ENCODE results near the gene CEP290.
"Not testable (repeated sequence)": the region's sequence is repeated elsewhere in the genome, so short reads cannot be mapped to it uniquely, and the experiment has no call there.

Gene CEP290

DNA sequence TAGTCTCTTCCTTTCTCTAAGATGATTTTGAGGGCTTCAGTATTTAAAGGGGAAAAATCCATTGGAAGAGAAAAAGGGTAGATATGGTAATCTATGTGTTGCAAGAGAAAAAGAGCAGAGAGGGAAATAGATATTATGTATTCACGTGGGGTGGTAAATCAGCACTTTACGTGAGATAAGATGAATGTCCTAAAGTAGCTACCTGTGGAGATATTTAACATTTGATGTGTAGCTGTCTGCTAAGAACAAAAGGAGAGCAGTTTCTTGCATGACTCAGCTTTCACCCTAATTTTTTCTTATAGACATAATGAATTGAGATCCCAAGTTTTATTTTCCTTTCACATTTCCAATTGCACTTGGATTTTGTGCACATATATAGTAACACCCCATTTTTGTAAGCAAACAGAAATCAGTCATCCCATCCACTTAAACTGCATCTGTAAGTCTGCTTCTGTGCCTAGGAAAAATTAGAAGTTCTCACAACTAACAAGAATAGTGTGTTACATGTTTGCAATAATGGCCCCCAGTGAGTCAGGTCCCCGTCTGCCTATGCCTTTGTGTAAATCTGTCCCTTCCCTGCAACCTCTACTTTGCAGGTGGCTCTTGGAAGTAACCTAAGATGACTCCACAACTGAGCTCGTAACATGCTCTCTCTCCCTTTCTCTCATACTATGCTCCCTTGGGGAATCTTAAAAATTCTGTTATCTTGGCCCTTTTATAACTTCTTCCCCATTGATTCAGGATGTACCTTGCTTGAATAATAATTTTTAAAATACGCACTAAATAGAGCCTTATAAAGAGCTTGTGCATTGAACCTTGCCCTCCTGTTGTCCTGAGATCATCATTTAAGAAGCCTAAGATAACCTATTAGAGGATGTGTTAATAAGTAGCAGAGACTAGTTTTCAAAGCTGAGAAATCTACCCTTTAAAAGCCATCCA lies 3.9 kb upstream of the CEP290 start:
- DNase-seq, result no peak
- intact Hi-C loops (cut with DNase I), result loop anchor here (10.0 kb wide), 2 partner anchors 429 to 849 kb away; no protein-coding TSS in a partner anchor

DNA sequence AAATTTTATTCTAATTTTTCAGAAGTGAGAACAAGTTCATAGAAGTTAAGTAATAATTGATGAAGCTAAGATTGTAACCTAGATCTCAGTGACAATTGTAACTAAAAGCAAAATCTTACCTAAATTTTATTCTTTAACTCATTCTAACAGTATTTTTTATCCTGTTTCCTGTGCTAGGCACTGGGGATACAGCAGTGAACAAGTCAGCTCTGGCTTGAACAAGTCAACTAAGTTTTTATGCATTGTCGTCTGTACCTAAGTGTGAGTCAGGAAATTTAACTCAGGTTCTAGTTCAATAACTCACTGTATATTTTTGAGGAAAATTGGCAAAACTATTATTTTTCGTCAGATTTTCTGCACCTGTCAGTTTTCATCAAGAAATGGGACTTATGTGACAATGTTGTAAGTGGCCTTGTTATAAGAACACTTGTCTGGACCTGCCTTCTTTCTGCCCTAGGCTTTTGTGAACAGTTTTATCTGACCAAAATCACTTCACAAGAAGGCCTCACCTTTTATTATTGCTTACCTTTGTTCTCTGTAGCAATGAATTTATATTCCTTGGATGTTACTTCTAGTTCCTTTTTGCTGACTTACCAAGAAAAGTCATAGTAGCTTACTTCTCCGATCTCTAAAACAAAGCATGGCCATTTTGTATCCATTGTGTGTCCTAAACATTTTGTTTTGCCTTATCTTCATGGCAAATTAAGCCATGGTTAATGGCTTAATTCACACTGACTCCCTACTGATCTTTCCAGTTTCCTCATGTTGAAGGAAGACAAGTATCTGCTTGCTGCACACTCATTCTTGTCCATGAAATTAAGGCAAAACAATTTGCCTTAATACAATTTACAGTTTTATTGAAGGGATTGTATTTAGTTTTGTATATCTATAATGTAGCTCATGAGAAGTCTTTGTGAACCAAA lies 2.9 kb upstream of the CEP290 start:
- intact Hi-C loops (cut with DNase I), result loop anchor here (5.0 to 10.0 kb wide), 4 partner anchors 108 to 1382 kb away; partner anchors contain the start of gene POC1B
- no peak for DNase-seq

GRCh38 chr12:88144037-88144436 lies 2.1 kb upstream of the CEP290 start:
- no peak for DNase-seq
- intact Hi-C loops (cut with DNase I), result loop anchor here (5.0 to 10.0 kb wide), 4 partner anchors 107 to 1383 kb away; partner anchors contain the start of gene POC1B

- intact Hi-C loops (cut with DNase I), result loop anchor here (5.0 to 10.0 kb wide), 4 partner anchors 105 to 1385 kb away; partner anchors contain the start of gene POC1B
- DNase-seq, result peak in 6 of 10 donors; percentile 13 to 85 (median 26)
Observed at GRCh38 chr12:88142610-88142991, 713 bp upstream of the CEP290 start.

DNA sequence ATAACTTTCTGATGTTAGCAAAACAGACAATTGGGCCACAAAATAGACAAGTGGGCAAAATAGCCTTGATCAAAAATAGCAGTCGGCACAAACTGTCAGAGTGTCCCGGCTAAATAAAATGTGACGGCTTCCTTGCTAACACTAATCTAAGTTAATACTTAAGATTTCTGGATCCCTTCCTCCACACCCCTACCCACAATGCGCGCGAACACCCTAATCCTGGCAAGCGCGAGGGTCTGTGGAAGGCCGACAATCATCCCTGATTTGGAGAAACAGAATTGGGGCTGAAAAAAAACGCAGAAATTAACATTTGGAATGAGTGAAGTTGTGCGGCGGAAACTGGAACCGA lies 489 bp downstream of the CEP290 start:
- DNase-seq, result no peak
- intact Hi-C loops (cut with DNase I), result loop anchor here (5.0 to 10.0 kb wide), 4 partner anchors 104 to 1386 kb away; partner anchors contain the start of gene POC1B

- not testable (repeated sequence) for DNase-seq
- intact Hi-C loops (cut with DNase I), result loop anchor here (5.0 to 10.0 kb wide), 4 partner anchors 102 to 1388 kb away; partner anchors contain the start of gene POC1B
Observed at GRCh38 chr12:88139711-88140110, 2.2 kb downstream of the CEP290 start.

DNA sequence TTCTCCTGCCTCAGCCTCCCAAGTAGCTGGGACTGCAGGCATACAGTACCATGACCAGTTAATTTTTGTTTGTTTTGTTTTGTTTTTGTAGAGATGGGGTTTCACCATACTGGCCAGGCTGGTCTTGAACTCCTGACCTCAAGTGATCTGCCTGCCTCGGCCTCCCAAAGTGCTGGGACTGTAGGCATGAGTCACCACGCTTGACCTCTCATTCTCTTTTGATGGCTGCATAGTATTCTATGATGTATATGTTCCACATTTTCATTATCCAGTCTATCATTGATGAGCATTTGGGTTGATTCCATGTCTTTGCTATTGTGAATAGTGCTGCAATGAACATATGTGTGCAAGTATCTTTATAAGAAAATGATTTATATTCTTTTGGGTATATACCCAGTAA lies 8.7 kb downstream of the CEP290 start:
- DNase-seq; intact Hi-C loops (cut with DNase I): not testable (repeated sequence)

DNA sequence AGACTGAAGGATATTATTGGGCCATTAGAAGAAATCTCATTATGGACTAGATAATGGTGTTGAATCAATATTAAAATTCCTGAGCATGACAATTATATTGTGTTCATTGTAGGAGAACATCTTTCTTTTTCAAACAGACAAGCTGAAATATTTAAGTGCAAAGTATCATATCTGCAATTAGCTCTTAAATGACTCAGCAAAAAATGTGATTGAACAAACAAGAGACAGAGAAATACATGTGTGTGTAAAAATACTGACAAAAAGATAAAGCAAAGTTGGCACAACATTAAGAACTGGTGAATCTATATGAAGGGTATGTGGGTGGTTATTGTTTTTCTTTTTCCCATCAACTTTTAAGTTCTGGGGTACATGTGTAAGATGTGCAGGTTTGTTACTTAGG lies 9.5 kb downstream of the CEP290 start:
- intact Hi-C loops (cut with DNase I), result no loop called here
- no peak for DNase-seq

DNA sequence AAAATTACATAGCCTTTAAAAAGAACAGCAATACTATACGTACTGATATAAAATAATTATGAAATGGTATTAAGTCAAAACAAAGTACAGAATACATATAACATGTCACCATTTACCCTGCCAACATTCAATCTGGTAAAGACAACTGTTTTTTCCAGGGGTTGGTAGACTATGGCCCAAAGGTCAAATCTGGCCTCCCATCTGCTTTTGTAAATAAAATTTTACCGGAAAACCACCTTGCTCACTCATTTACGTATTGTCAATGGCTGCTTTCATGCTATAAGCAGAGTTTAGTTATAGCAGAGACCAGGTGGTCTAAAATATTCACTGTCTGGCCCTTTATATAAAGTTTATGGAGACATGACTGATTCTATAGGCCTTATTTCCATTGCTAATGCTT lies 14.0 kb downstream of the CEP290 start:
- intact Hi-C loops (cut with DNase I), result no loop called here
- DNase-seq, result no peak

GRCh38 chr12:88127099-88127498 lies 14.8 kb downstream of the CEP290 start:
- intact Hi-C loops (cut with DNase I), result no loop called here

GRCh38 chr12:88122666-88123065 lies 19.2 kb downstream of the CEP290 start:
- intact Hi-C loops (cut with DNase I), result no loop called here
- no peak for DNase-seq

More at GRCh38 chr12:88127099-88127498, 14.8 kb downstream of the CEP290 start:
- no peak for DNase-seq

DNA sequence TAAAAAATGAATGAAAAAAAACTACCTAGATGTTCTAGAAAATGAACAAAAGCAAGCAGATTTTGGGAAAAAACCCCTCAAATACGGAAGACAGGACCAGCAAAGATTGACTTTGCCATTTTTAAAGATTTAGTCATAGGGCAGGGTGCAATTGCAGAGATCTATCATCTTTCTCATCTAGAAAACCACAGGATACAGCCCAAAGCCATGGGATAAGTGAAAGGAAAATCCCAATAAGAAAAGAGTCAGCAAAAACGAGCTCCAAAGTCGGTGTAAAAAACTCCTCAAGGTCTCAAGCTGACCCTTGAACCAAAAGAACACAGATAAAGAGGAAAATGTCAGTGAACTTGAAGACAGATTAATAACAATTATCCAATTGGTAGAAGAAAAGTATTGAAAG lies 28.0 kb downstream of the CEP290 start:
- intact Hi-C loops (cut with DNase I), result loop anchor here (10.0 kb wide), 1 partner anchor 881 kb away; no protein-coding TSS in a partner anchor
- no peak for DNase-seq

DNA sequence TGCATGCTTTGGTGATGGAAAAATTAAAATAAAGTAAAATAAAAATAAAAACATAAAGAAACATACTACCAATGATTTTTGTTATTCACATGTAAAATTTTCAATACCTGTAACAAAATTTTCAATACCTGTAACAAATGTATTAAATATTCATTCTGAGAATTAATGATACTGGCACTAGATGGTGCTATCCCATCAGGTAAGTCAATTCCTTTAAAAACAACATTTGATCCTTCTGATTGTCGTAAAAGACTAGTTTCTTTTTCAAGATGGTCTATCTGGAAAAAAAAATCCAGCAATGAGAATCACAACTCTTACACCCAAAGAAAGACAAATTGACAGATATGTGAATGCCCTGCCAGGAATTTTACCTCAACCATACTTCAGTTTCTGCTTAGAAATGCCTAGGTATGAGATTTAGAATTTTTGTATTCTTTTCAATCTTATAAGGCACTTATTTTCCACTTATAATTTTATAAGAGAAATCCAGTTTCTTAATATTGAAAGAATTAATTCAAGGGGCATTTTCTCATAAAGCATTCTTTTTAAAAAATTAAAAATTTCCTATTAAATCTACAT lies 30.7 kb downstream of the CEP290 start:
- intact Hi-C loops (cut with DNase I), result loop anchor here (10.0 kb wide), 1 partner anchor 884 kb away; no protein-coding TSS in a partner anchor
- no peak for DNase-seq

- intact Hi-C loops (cut with DNase I), result no loop called here
- no peak for DNase-seq
Observed at GRCh38 chr12:88108021-88108420, 33.9 kb downstream of the CEP290 start.

DNA sequence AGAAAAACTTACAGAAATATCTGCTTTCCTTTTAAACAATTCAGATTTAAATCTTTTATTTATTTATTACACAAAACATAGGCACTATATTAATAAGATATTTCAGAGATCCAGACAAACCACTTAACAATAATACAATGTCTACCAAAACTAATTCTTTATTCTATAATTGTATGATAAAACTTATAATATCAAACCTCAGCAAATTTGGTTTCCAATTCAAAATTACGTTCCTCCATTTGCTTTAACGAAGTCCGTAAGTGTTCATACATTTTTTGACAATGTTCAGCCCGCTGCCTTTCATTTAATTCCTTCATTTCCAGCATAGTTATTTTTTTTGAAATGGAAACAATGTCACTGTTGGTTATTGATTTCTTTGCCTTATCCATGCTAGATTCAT lies 48.3 kb downstream of the CEP290 start:
- no peak for DNase-seq
- intact Hi-C loops (cut with DNase I), result no loop called here

DNA sequence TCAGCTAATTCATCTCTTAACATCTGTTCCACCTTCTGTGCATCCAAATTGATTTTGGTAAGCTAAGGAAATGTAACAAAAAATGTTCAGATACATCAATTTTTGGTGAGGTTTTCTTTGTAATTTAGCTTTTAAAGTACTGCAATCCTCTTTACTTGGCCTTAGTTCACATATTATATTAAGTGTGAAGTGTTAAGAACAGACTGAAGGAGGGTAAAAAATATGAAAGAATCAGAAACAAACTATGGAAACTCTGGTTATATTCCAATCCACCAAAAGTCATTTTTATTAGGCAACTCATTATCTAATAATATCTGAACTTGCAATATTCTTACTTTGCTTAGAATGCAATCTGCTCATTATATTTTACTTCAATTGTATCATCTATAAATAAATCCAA lies 49.1 kb downstream of the CEP290 start:
- intact Hi-C loops (cut with DNase I), result no loop called here

GRCh38 chr12:88084210-88084609 lies 57.7 kb downstream of the CEP290 start:
- intact Hi-C loops (cut with DNase I), result no loop called here

More for the DNA sequence above, 49.1 kb downstream of the CEP290 start:
- DNase-seq, result no peak

GRCh38 chr12:88083634-88084033 lies 58.3 kb downstream of the CEP290 start:
- DNase-seq, result no peak
- intact Hi-C loops (cut with DNase I), result no loop called here

More at GRCh38 chr12:88084210-88084609, 57.7 kb downstream of the CEP290 start:
- DNase-seq, result no peak

DNA sequence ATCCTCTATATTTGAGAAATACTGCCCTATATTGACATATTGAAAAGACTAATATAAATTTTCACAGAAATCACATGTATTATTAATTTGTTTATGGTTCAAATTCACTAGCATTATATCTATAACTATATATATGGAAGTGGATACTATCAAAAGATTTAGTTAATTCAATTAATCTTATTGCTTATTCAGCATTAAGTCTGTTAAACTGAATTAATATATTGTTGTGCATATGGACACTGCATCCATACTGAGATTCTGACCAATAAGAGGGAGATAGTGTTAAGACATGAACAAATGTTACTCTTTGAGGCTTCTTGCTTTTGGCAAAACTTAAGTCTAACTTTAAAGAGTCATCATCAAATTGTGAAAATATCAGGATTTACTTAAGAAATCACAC lies 60.6 kb downstream of the CEP290 start:
- DNase-seq, result no peak
- intact Hi-C loops (cut with DNase I), result no loop called here

- peak in 2 of 10 donors; percentile 49 to 68 for DNase-seq
- intact Hi-C loops (cut with DNase I), result no loop called here
Observed at GRCh38 chr12:88067301-88067700, 74.6 kb downstream of the CEP290 start.
